HEK293T (cell line): Measurements from ENCODE around the gene TMEM225B.
"Not testable (repeated sequence)": the region's sequence is repeated elsewhere in the genome, so short reads cannot be mapped to it uniquely, and the experiment has no call there.

ENCODE experiments used
- CTCF ChIA-PET: fragments of 350-600 bp; formaldehyde crosslinking; extraction: SDS; loops from one replicate; lab custom pipeline; 2021; ENCODE audit warnings: antibody characterized with exemption, inconsistent platforms; lab: Yijun Ruan, JAX
- POLR2A ChIA-PET: fragments of 350-600 bp; formaldehyde crosslinking; extraction: SDS; loops from one replicate; lab custom pipeline; 2020; ENCODE audit warnings: antibody characterized with exemption, inconsistent platforms; lab: Yijun Ruan, JAX
- DNase-seq: peaks from one replicate; pipeline ENCODE4 v3.0.0; 2012; ENCODE audit warnings: mixed read lengths; ENCODE audit errors: extremely low spot score
- ARNT ChIP-seq: fragments of 450-650 bp; IDR thresholded peaks from 2 replicates; pipeline ENCODE4 v1.6.1; 2017; ENCODE audit warnings: mild to moderate bottlenecking
- BHLHE40 ChIP-seq: fragments of 450-650 bp; IDR thresholded peaks from 2 replicates; pipeline ENCODE4 v1.6.1; 2016; ENCODE audit warnings: mild to moderate bottlenecking, moderate library complexity, borderline replicate concordance
- CTBP1 ChIP-seq: fragments of 450-650 bp; IDR thresholded peaks from 2 replicates; pipeline ENCODE4 v1.6.1; 2016; ENCODE audit warnings: borderline replicate concordance
- ELF4 ChIP-seq: fragments of 450-650 bp; IDR thresholded peaks from 2 replicates; pipeline ENCODE4 v1.6.1; 2017; ENCODE audit warnings: antibody characterized with exemption
- FOXA1 ChIP-seq: fragments of 450-650 bp; IDR thresholded peaks from 2 replicates; pipeline ENCODE4 v1.6.1; 2016; ENCODE audit warnings: mild to moderate bottlenecking
- FOXK2 ChIP-seq: fragments of 450-650 bp; IDR thresholded peaks from 2 replicates; pipeline ENCODE4 v1.6.1; 2016; ENCODE audit warnings: mild to moderate bottlenecking
- FOXM1 ChIP-seq: fragments of 450-650 bp; IDR thresholded peaks from 2 replicates; pipeline ENCODE4 v1.6.1; 2017; ENCODE audit warnings: mild to moderate bottlenecking, borderline replicate concordance
- HDGF ChIP-seq: fragments of 450-650 bp; IDR thresholded peaks from 2 replicates; pipeline ENCODE4 v1.6.1; 2017; ENCODE audit warnings: antibody characterized with exemption, borderline replicate concordance
- L3MBTL2 ChIP-seq: fragments of 450-650 bp; conservative IDR thresholded peaks from 2 replicates; pipeline ENCODE4 v1.6.1; 2016; ENCODE audit warnings: mild to moderate bottlenecking
- LEF1 ChIP-seq: fragments of 450-650 bp; IDR thresholded peaks from 2 replicates; pipeline ENCODE4 v1.6.1; 2017; ENCODE audit warnings: mild to moderate bottlenecking, borderline replicate concordance
- NFRKB ChIP-seq: fragments of 450-650 bp; IDR thresholded peaks from 2 replicates; pipeline ENCODE4 v1.6.1; 2016; ENCODE audit warnings: mild to moderate bottlenecking, moderate library complexity
- SP1 ChIP-seq: fragments of 450-650 bp; IDR thresholded peaks from 2 replicates; pipeline ENCODE4 v1.6.1; 2017
- SUZ12 ChIP-seq: fragments of 450-650 bp; IDR thresholded peaks from 2 replicates; pipeline ENCODE4 v1.6.1; 2016; ENCODE audit warnings: mild to moderate bottlenecking
- TARDBP ChIP-seq: fragments of 450-650 bp; IDR thresholded peaks from 2 replicates; pipeline ENCODE4 v1.6.1; 2016
- ZNF384 ChIP-seq: fragments of 450-650 bp; IDR thresholded peaks from 2 replicates; pipeline ENCODE4 v1.6.1; 2016
- TF ChIP-seq, protein P1 (sequence below): fragments of 450-650 bp; IDR thresholded peaks from 2 replicates; pipeline ENCODE4 v1.6.1; 2016

The TMEM225B gene

DNA sequence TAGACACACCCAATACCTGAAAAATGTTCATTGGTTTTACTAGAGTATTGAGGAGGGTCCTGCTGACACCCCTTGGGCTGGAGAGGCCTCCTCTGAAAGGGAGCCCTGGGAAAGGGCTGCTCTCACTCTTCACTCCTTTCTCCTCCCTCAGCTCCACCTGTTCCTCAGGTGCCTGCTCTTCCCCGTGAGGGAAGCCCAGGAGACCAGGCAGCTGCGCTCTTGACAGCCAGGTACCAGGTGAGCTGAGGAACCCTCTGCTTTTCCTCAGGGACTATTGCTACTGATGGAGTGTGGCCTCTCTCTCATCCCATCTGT, 36.4 kb upstream of the TMEM225B start:
- DNase-seq = no peak
- TF ChIP-seq SUZ12 (no peak), HDGF (no peak), FOXM1 (no peak), CTBP1 (no peak), ELF4 (no peak), LEF1 (no peak), NFRKB (no peak), ZNF384 (no peak), SP1 (no peak), FOXA1 (no peak), TARDBP (no peak), BHLHE40 (no peak), L3MBTL2 (no peak)
- TF ChIP-seq, protein P1, sequence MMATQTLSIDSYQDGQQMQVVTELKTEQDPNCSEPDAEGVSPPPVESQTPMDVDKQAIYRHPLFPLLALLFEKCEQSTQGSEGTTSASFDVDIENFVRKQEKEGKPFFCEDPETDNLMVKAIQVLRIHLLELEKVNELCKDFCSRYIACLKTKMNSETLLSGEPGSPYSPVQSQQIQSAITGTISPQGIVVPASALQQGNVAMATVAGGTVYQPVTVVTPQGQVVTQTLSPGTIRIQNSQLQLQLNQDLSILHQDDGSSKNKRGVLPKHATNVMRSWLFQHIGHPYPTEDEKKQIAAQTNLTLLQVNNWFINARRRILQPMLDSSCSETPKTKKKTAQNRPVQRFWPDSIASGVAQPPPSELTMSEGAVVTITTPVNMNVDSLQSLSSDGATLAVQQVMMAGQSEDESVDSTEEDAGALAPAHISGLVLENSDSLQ = no peak
- POLR2A ChIA-PET = no interaction called here
- CTCF ChIA-PET = no interaction called here

DNA sequence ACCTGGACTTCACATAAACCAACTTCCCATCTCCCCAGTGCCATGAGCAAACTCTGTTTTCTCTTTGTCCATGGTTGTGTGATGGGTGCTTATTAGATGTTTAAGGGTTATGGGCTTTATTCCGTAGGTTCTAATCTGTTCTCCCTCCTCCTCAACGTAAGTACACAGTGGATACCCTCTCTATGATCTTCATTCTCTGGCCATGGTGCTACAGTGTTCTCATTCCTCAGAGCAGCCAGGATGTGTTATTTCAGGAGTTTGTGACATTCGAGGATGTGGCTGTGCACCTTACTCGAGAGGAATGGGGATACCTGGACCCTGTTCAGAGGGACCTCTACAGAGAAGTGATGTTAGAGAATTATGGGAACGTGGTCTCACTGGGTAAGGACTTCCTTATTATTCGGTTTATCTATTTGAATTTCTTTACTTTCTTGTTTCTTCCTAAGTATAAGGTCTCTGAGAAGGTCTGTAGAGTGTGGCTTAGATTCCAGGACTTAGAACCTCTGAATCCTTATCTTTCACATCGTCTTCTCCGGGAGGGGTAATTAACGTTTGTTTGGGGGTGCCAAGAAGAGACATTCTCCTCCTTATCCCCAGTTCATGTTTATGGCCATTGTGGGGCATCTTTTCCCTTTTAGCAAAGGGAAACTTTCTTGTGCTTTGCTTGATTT, 35.8 kb upstream of the TMEM225B start:
- no peak for DNase-seq
- TF ChIP-seq NFRKB = no peak
- no peak for TF ChIP-seq L3MBTL2
- no peak for TF ChIP-seq CTBP1
- TF ChIP-seq FOXM1 = no peak
- TF ChIP-seq HDGF = no peak
- TF ChIP-seq, protein P1 = no peak
- no peak for TF ChIP-seq FOXK2
- TF ChIP-seq LEF1 = no peak
- no peak for TF ChIP-seq SUZ12
- no peak for TF ChIP-seq TARDBP
- TF ChIP-seq BHLHE40 = no peak
- TF ChIP-seq ELF4 = no peak
- ChIA-PET CTCF (no interaction called here), POLR2A (no interaction called here)

DNA sequence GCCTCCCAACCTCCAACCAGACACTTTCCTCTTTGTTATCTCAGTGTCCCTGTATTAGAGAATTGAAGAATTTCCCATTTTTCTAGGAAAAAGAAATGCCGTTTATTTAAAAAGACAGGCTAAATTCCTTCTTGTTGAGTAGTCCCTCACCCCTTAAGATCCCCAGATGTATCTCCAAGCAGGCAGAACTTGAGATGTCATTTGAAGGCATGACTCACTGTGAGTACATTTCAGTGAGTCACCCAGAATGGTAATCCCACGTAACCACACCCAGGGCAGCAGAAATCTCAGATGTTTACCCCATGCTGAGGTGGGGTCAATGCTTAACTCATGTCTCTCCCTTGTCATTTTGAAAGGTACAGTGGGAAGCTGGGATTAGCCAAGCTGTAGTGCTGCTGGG, 35.2 kb upstream of the TMEM225B start:
- CTCF ChIA-PET = no interaction called here
- no peak for DNase-seq
- POLR2A ChIA-PET = no interaction called here
- no peak for TF ChIP-seq FOXM1
- no peak for TF ChIP-seq LEF1

DNA sequence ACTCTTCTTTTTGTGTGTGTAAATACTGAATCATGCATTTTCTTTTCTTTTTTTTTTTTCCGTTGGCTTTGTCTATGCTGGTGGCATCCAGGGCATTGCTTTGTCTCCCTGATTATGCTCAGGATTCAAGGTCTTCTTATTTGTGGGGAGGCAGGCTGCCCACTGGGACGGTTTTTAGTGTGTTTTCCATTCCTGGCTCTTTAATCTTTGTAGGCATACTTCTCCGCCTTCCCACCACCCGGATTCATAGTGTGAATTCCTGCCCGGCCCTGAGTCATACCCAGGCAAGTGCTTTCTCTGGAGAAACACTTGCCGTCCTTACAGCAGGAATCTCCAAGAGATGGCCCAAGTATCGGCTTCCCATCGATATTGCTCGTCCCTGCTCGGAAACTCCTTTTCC, 34.4 kb upstream of the TMEM225B start:
- TF ChIP-seq SP1 (no peak), CTBP1 (no peak), SUZ12 (no peak), ELF4 (no peak)
- POLR2A ChIA-PET = no interaction called here
- DNase-seq = no peak
- CTCF ChIA-PET = no interaction called here

DNA sequence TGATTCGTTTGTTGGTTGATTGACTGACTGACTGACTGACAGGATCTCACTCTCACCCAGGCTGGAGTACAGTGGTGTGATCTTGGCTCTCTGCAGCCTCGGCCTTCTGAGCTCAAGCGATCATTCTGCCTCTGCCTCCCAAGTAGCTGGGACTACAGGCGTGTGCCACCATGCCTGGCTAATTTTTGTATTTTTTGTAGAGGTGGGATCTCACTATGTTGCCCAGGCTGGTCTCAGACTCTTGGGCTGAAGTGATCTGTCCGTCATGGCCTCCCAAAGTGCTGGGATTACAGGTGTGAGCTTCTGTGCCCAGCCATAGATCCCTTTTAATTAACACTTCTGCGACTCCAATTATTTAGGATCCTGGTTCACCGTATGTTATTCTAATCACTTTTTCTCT, 29.3 kb upstream of the TMEM225B start:
- POLR2A ChIA-PET, CTCF ChIA-PET, DNase-seq: not testable (repeated sequence)

DNA sequence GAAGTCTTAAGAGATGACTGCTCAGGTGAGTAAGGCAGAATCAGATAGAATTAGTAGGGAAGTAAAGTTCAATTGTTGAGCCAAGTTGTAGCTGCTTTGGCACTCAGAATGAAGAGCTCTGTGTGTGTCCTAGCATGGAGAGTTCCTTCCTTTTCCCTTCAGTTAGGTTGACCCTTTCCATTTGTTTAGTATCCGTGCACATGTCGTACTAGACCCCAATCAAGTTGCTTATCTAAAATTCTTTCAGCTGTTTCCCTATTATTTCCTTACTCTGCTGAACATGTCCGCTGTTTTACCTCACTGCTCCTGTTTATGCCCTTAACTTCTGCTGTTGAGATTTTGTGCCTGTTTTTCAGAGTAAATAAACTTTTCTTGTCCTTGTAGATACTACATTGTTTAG, 26.3 kb upstream of the TMEM225B start:
- DNase-seq = no peak
- POLR2A ChIA-PET = interaction anchor here (1.6 to 1.8 kb wide), 2 partner anchors 13 kb away, joined by 7 to 9 read pairs; partner anchors contain the start of gene ZNF655
- TF ChIP-seq NFRKB (no peak), SUZ12 (no peak), BHLHE40 (no peak), FOXM1 (no peak), ARNT (no peak)
- CTCF ChIA-PET = no interaction called here

DNA sequence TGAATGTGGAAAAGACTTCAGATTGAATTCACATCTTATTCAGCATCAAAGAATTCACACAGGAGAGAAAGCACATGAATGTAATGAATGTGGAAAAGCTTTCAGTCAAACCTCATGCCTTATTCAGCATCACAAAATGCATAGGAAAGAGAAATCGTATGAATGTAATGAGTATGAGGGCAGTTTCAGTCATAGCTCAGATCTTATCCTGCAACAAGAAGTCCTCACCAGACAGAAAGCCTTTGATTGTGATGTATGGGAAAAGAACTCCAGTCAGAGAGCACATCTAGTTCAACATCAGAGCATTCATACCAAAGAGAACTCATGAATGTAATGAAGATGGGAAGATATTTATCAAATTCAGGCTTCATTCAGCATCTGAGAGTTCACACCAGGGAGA, 24.8 kb upstream of the TMEM225B start:
- ChIA-PET CTCF (no interaction called here), POLR2A (interaction anchor here (1.6 kb wide), 1 partner anchor 15 kb away, joined by 7 read pairs; the partner anchor contains the start of gene ZNF655)
- no peak for DNase-seq
- TF ChIP-seq NFRKB (no peak), ARNT (no peak), TARDBP (no peak), CTBP1 (no peak), LEF1 (no peak), ELF4 (no peak), FOXM1 (no peak), FOXA1 (no peak), SUZ12 (no peak), BHLHE40 (no peak)

DNA sequence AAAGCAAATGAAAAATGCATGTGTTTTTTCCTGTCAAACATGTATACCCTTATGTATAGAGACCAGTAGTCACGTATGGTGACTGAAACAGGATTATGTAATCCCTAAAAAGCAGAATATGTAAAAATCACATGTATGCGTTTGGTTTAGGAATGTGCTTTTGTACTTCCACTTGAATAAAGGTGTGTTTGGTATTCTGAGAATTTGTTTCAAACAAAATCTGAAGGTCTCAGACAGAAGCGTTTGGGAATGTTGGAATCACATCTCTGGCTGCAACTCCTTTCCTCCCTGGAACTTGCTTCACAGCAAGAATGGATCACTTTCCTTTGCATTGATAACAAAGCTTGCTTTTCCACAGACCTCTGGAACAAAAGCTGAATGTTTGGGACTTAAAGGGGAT, 21.8 kb upstream of the TMEM225B start:
- POLR2A ChIA-PET = interaction anchor here (2.7 kb wide), 1 partner anchor 18 kb away, joined by 12 read pairs; the partner anchor contains the start of gene ZNF655
- TF ChIP-seq SUZ12 (no peak), FOXM1 (no peak), TARDBP (no peak), L3MBTL2 (no peak), ARNT (no peak), ELF4 (no peak), LEF1 (no peak), SP1 (no peak), CTBP1 (no peak), NFRKB (no peak), HDGF (no peak), FOXA1 (no peak), FOXK2 (no peak), BHLHE40 (no peak), ZNF384 (no peak)
- TF ChIP-seq, protein P1 = no peak
- DNase-seq = no peak
- CTCF ChIA-PET = no interaction called here
